Activated T-cell treated with anti-CD3 and anti-CD28 coated beads, Interleukin-2, amount 50 U/mL, for 72 hours (primary cell): Measurements from ENCODE around the gene CEACAM21. TPM values are rescaled to one million over a fixed set of nuclear protein-coding genes. Genes with fewer than 3 reads are reported as not detected.

ENCODE experiments used
- ATAC-seq, 2 donors: fragments of 150-1000 bp; cut with Tn5 transposase; replicated peaks in 1 of 2; 2 replicates each; pipeline ENCODE4 v1.10.0; 2021; ENCODE audit warnings: moderate library complexity in 2 of 2, mild to moderate bottlenecking in 1 of 2
- DNase-seq, 2 donors: peaks; one replicate each; pipeline ENCODE4 v3.0.0; 2021 to 2022; ENCODE audit warnings: mixed read lengths in 1 of 2
- H3K27ac Mint-ChIP-seq: one replicate; pipeline ENCODE4 v1.8.0; 2022; ENCODE audit warnings: mild to moderate bottlenecking, moderate library complexity, mixed read lengths
- H3K27me3 Mint-ChIP-seq: one replicate; pipeline ENCODE4 v1.8.0; 2022; ENCODE audit warnings: low read depth, mixed read lengths
- H3K36me3 Mint-ChIP-seq, 2 donors: one replicate each; pipeline ENCODE4 v1.8.0; 2022; ENCODE audit warnings: mixed read lengths in 2 of 2, mild to moderate bottlenecking in 1 of 2; ENCODE audit not compliant: insufficient read depth in 2 of 2
- H3K4me1 Mint-ChIP-seq: one replicate; pipeline ENCODE4 v1.8.0; 2022; ENCODE audit warnings: low read depth, mixed read lengths
- H3K4me3 Mint-ChIP-seq, 2 donors: one replicate each; pipeline ENCODE4 v1.8.0; 2022; ENCODE audit warnings: mild to moderate bottlenecking in 2 of 2, mixed read lengths in 2 of 2, moderate library complexity in 2 of 2
- H3K9me3 Mint-ChIP-seq, 2 donors: one replicate each; pipeline ENCODE4 v1.8.0; 2022; ENCODE audit warnings: mixed read lengths in 2 of 2
- total RNA-seq, 2 donors: library from RNA; stranded (reverse); gene quantifications; one replicate each; pipeline ENCODE4 v1.2.3, GENCODE V29; 2022

Gene CEACAM21
- total RNA-seq, 2 donors from 2014 or later, result 38.4 to 41.7 TPM

DNA sequence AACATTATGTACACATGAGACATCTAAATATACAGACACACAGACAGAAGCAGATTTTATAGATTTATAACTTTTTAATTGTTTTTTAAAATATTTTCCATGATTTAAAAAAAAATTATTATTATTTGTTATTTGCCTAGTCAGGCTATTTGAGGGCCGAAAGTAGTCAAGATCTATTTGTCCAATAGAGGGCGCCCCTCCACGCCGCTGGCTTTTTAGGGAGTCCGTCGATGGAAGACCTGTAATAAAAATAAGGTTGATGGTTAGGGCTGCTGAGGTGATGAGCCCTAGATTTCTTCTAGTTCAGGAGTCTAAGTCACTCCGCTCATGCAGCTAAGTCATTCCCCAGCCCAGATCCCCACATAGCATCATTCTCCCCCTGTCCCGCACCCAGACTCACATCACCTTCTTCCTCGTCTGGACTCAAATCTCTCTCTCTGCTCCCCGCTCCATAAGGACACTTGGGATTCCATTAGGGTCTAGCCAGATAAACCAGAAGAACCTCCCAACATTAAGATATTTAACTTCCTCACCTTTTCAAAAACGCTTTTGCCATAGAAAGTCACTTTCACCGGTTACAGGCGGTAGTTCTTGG lies 33.9 kb upstream of the CEACAM21 start:
- H3K4me3 Mint-ChIP-seq, result peak overlapping the region; percentile 64 to 75
- H3K4me1 Mint-ChIP-seq, result peaks cover 76% of the 10 kb centered on the region

GRCh38 chr19:41542622-41543021 lies 33.3 kb upstream of the CEACAM21 start:
- DNase-seq (no peak), ATAC-seq (no peak)
- Mint-ChIP-seq H3K4me3 (peak overlapping the region; percentile 64 to 75), H3K27me3 (no peaks in the 10 kb centered on the region), H3K9me3 (no peaks in the 10 kb centered on the region), H3K27ac (peak overlapping the region; percentile 82), H3K36me3 (no peaks in the 10 kb centered on the region), H3K4me1 (peaks cover 76% of the 10 kb centered on the region)

More for the DNA sequence above, 33.9 kb upstream of the CEACAM21 start:
- H3K27me3 Mint-ChIP-seq, result no peaks in the 10 kb centered on the region
- H3K27ac Mint-ChIP-seq, result peak overlapping the region; percentile 82
- H3K9me3 Mint-ChIP-seq, result no peaks in the 10 kb centered on the region
- no peaks in the 10 kb centered on the region for H3K36me3 Mint-ChIP-seq
- DNase-seq (peak; percentile 72 to 84), ATAC-seq (peak in 1 of 2 donors; percentile 10)

DNA sequence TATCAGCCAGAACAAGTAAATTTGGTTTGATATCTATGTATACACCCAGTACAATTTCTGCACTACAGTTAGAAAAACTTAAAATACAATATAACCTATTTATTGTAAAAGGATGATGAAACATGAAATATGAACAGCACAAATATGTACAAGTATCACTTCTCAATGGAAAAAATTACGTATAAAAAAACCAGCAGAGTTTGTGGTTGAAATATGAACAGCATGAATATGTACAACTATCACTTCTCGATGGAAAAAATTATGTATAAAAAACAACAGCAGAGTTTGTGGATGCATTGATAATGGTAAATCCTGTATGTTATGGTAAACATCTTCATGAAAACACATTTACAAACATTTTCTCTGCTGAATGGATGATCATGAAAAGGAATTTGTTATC lies 32.4 kb upstream of the CEACAM21 start:
- H3K36me3 Mint-ChIP-seq, result no peaks in the 10 kb centered on the region
- peaks cover 80% of the 10 kb centered on the region for H3K4me1 Mint-ChIP-seq
- H3K4me3 Mint-ChIP-seq, result peak overlapping the region; percentile 24 to 59
- no peaks in the 10 kb centered on the region for H3K9me3 Mint-ChIP-seq
- ATAC-seq (peak; percentile 47 to 65), DNase-seq (no peak)
- H3K27me3 Mint-ChIP-seq, result no peaks in the 10 kb centered on the region
- peak overlapping the region; percentile 96 for H3K27ac Mint-ChIP-seq

GRCh38 chr19:41545547-41545946 lies 30.4 kb upstream of the CEACAM21 start:
- DNase-seq (no peak), ATAC-seq (peak in 1 of 2 donors; percentile 23)
- Mint-ChIP-seq H3K27me3 (no peaks in the 10 kb centered on the region), H3K4me1 (peaks cover 76% of the 10 kb centered on the region), H3K36me3 (peaks cover 2 to 10% of the 10 kb centered on the region in 2 donors), H3K4me3 (peak overlapping the region; percentile 84 to 88), H3K9me3 (no peaks in the 10 kb centered on the region), H3K27ac (peak overlapping the region; percentile 98)

- H3K4me1 Mint-ChIP-seq, result peaks cover 76% of the 10 kb centered on the region
- peaks cover 6 to 18% of the 10 kb centered on the region in 2 donors for H3K36me3 Mint-ChIP-seq
- peak overlapping the region; percentile 98 for H3K27ac Mint-ChIP-seq
- H3K4me3 Mint-ChIP-seq, result peak overlapping the region; percentile 84 to 88
- ATAC-seq, result peak; percentile 19 to 49
- DNase-seq, result peak in 1 of 2 donors; percentile 63
- H3K9me3 Mint-ChIP-seq, result no peaks in the 10 kb centered on the region
- no peaks in the 10 kb centered on the region for H3K27me3 Mint-ChIP-seq
Observed at GRCh38 chr19:41546386-41546789, 29.6 kb upstream of the CEACAM21 start.

DNA sequence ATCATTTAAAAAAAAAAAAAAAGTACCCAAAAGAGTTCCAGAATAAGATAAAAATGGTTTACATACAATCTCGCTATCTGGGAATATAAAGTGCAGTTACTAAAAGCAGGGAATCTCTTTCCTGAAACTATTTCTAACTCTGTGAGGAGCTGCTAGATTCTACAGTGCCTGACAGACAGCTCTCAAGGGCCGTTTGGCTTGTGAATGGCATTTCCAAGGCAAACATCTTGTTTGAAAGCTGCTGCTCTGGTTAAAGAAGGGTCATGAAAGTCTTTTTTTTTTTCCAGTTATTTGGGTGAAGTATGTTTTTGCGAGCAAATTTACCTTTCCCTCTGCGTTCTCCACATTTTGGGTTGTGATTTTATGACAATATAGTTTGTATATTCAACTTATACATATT lies 29.0 kb upstream of the CEACAM21 start:
- DNase-seq (no peak), ATAC-seq (no peak)
- H3K36me3 Mint-ChIP-seq, result peaks cover 6 to 23% of the 10 kb centered on the region in 2 donors
- H3K4me1 Mint-ChIP-seq, result peaks cover 80% of the 10 kb centered on the region
- peak overlapping the region; percentile 84 to 88 for H3K4me3 Mint-ChIP-seq
- no peaks in the 10 kb centered on the region for H3K27me3 Mint-ChIP-seq
- peak overlapping the region; percentile 98 for H3K27ac Mint-ChIP-seq
- no peaks in the 10 kb centered on the region for H3K9me3 Mint-ChIP-seq

DNA sequence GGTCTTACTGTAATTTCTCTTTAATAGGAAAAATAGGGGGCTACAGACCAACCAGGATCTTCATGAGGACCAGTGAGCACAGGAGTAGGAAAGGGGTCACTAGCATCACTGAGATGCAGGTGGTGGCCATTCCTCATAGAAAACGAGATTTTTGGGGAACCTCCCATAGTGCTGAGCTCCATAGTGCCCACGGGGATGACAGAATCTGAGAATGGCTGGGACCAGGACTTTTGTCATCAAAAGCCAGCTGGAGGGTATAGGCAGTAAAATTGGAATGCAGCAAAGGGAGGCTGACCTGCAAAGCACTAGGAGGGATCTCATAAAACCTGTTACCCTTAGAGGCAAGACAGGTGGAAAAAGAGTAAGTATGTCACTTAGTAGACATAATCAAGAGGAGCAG lies 28.4 kb upstream of the CEACAM21 start:
- ATAC-seq (no peak), DNase-seq (no peak)
- no peaks in the 10 kb centered on the region for H3K27me3 Mint-ChIP-seq
- peaks cover 79% of the 10 kb centered on the region for H3K4me1 Mint-ChIP-seq
- H3K9me3 Mint-ChIP-seq, result no peaks in the 10 kb centered on the region
- H3K36me3 Mint-ChIP-seq, result peaks cover 10 to 27% of the 10 kb centered on the region in 2 donors
- peak overlapping the region; percentile 68 to 88 for H3K4me3 Mint-ChIP-seq
- peak overlapping the region; percentile 98 for H3K27ac Mint-ChIP-seq

DNA sequence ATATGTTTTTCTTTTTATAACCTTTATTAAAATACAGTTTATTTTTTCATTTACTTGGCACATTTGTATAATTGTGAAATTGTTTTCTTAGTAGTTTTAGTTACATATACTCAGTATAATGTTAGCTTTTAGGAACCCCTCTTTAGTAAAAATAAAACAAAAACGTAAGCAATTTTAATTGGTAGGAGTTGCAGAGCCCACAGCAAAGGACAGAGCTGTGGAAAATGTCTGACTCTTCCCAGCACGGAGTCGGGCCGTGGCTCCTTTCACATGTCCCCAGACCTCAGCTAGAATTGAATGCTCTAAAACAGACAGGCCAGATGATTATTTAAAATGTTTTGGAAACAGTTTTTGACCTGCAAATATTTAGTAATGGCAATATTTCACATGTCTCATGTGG lies 27.9 kb upstream of the CEACAM21 start:
- Mint-ChIP-seq H3K4me3 (peak overlapping the region; percentile 68 to 77), H3K4me1 (peaks cover 79% of the 10 kb centered on the region), H3K36me3 (peaks cover 15 to 31% of the 10 kb centered on the region in 2 donors), H3K27me3 (no peaks in the 10 kb centered on the region), H3K9me3 (no peaks in the 10 kb centered on the region), H3K27ac (peak overlapping the region; percentile 87)
- DNase-seq (no peak), ATAC-seq (no peak)

- ATAC-seq, result peak; percentile 76 to 81
- peak overlapping the region; percentile 93 to 100 for H3K4me3 Mint-ChIP-seq
- H3K9me3 Mint-ChIP-seq, result no peaks in the 10 kb centered on the region
- no peaks in the 10 kb centered on the region for H3K27me3 Mint-ChIP-seq
- peaks cover 19 to 41% of the 10 kb centered on the region in 2 donors for H3K36me3 Mint-ChIP-seq
- H3K4me1 Mint-ChIP-seq, result peaks cover 79% of the 10 kb centered on the region
- DNase-seq, result peak; percentile 85 to 87
- H3K27ac Mint-ChIP-seq, result peak overlapping the region; percentile 99
Observed at GRCh38 chr19:41548954-41549688, 26.8 kb upstream of the CEACAM21 start.

- Mint-ChIP-seq H3K36me3 (peaks cover 21 to 44% of the 10 kb centered on the region in 2 donors), H3K27me3 (no peaks in the 10 kb centered on the region), H3K4me1 (peaks cover 79% of the 10 kb centered on the region), H3K9me3 (no peaks in the 10 kb centered on the region), H3K4me3 (peak overlapping the region; percentile 93 to 100), H3K27ac (peak overlapping the region; percentile 99)
- DNase-seq (no peak), ATAC-seq (no peak)
Observed at GRCh38 chr19:41549884-41550283, 26.1 kb upstream of the CEACAM21 start.

GRCh38 chr19:41551212-41551610 lies 24.8 kb upstream of the CEACAM21 start:
- Mint-ChIP-seq H3K4me1 (peaks cover 79% of the 10 kb centered on the region), H3K4me3 (peak overlapping the region; percentile 93 to 100), H3K27me3 (no peaks in the 10 kb centered on the region), H3K27ac (peak overlapping the region; percentile 99), H3K36me3 (peaks cover 23 to 50% of the 10 kb centered on the region in 2 donors), H3K9me3 (no peaks in the 10 kb centered on the region)
- DNase-seq (no peak), ATAC-seq (no peak)

GRCh38 chr19:41551711-41552110 lies 24.3 kb upstream of the CEACAM21 start:
- no peak for DNase-seq
- peak overlapping the region; percentile 99 for H3K27ac Mint-ChIP-seq

GRCh38 chr19:41552558-41552957 lies 23.4 kb upstream of the CEACAM21 start:
- ATAC-seq, result no peak
- DNase-seq, result no peak

More at GRCh38 chr19:41551711-41552110, 24.3 kb upstream of the CEACAM21 start:
- Mint-ChIP-seq H3K36me3 (peaks cover 23 to 51% of the 10 kb centered on the region in 2 donors), H3K27me3 (no peaks in the 10 kb centered on the region), H3K4me3 (peak overlapping the region; percentile 93 to 100), H3K4me1 (peaks cover 79% of the 10 kb centered on the region), H3K9me3 (no peaks in the 10 kb centered on the region)
- ATAC-seq, result no peak

More at GRCh38 chr19:41552558-41552957, 23.4 kb upstream of the CEACAM21 start:
- Mint-ChIP-seq H3K4me3 (peak overlapping the region; percentile 93 to 100), H3K27me3 (no peaks in the 10 kb centered on the region), H3K4me1 (peaks cover 78% of the 10 kb centered on the region), H3K27ac (peak overlapping the region; percentile 99), H3K36me3 (peaks cover 23 to 51% of the 10 kb centered on the region in 2 donors), H3K9me3 (no peaks in the 10 kb centered on the region)
